GF-D8 (cell line): ENCODE data around the gene AAK1.
A peak's percentile ranks its signal among the peaks of the same experiment; 100 is the strongest.
"Not testable (repeated sequence)": the region's sequence is repeated elsewhere in the genome, so short reads cannot be mapped to it uniquely, and the experiment has no call there.

ENCODE experiments used
- DNase-seq: peaks from one replicate; lab custom pipeline; 2025; lab: John Stamatoyannopoulos, UW

Gene AAK1

GRCh38 chr2:69643602-69644505, at the start of gene AAK1:
Gene AAK1, minus strand, starts transcription at chr2:69643739. Its CDS starts 699 bp downstream, at chr2:69643040.
- peak; percentile 88 for DNase-seq

DNA sequence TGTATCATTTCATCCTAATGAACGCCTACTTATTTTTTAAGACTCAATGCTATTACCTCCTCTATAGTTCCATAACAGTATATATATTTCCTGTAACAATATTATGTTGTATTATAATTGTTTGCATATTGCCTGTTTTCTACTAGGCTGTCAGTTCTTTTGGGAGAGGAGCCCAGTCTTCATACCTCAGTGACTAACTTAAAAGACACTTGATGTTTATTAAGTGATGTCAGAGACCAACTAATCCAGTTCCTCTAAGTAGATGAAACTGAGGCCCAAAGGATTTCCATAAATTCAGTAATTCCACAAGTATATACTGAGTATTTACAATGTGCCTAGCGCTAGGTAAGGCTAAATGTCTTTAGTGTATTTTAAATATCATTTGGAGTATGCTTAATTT, 48.9 kb upstream of the AAK1 start:
- DNase-seq, result no peak

GRCh38 chr2:69689969-69690368, 46.4 kb upstream of the AAK1 start:
- no peak for DNase-seq

DNA sequence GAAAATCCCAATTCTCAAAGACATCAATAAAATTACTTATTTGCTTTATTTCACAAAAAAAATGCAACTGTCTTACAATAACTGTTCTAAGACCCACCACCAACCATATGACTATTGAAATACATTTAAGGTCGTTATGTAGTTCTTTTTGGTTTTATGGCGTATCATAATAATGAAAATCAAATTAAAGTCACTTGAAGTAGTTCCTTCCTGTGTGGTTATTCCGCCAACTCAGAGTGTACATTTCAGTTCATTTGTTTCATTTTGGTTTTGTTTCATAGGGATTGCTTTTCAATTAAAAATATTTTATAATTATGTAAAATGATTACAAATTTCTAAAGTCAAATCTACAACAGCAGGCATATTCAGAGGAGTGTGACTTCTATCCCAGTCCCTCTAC, 45.9 kb upstream of the AAK1 start:
- no peak for DNase-seq

DNA sequence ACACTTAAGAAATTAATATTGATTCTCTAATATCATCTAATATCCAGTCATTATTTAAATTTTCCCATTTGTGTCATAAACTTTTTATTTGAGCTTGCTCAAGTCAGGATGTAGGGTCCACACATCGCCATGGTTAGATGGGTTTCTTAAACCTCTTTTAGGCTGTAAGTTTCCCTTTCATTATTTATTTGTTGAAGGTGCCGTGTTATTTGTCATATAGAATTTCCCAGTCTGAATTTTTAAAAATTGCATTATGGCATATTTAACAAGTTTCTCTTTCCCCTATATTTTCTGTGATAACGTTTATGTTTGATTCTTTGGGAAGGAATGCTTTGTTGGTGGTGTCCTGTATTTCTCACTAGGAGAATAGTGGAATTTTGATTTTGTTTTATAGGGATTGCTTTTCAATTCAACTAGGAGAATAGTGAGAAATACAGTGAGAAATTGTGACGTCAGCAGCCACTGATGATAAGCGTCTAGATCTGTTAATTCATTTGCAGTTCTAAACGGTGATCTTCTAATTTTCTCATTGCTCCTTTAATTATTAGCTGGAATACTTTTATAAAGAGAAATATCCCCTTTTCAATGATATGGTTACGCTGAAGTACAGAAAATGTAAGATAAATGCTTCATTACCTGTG, 44.6 kb upstream of the AAK1 start:
- no peak for DNase-seq

- DNase-seq, result no peak
These were observed 43.3 kb upstream of the AAK1 start for GRCh38 chr2:69686813-69687212.

GRCh38 chr2:69685321-69686048, 41.9 kb upstream of the AAK1 start:
- no peak for DNase-seq

DNA sequence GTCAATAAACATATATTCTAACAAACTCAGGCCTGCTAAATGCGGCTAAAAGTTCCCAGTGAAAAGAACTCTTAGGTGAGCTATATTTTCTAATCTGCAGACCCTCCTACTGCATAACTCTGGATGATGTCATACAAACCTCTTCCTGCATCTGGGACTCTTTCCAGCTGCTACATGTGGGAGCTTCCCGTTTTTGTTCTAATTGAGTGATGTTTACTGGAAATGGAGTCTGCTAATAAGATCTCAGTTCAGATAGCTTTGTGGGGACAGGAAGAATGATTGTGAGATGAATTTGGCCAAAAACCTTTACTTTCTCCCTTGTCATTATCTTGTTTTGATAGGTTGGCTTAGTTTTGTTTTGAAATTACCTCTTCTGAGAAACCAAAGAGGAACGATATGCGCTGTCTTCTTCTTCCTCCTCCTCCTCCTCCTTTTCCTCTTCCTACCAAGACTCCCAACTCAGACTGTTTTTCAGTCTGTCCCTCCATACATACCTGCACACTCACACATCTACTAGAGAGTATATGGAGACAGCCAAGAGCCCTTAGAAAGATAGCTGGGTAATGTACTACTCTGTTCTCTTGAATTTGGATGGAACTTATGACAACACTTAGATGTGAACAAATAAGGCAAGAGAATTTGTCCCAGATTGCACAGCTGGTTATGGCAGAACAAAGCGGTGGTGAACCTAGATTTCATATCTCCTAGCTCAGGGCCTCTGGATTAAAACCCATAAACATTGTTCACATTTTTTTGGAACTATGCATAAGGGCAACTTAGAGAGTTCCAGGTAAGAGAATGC, 39.8 kb upstream of the AAK1 start:
- peak; percentile 98 for DNase-seq

DNA sequence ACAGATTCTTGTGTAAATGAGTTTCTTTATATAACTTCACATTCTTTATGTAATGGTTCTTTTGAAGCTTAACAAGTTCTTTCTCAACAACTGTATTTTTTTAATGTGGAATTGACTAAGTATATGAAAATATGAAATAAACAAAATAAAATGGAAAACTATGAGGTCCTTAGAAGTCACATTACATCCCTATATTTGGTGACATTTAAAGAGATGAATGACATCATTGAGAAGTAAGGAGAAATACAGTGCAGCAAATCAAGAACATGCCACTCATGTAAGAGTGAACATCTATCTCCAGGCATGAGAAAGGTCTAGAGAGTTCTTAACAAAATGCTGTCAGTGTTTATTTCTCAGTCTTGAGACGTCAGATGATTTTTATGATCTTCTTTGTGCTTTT, 39.0 kb upstream of the AAK1 start:
- no peak for DNase-seq

GRCh38 chr2:69680001-69680675, 36.6 kb upstream of the AAK1 start:
- peak; percentile 60 for DNase-seq

DNA sequence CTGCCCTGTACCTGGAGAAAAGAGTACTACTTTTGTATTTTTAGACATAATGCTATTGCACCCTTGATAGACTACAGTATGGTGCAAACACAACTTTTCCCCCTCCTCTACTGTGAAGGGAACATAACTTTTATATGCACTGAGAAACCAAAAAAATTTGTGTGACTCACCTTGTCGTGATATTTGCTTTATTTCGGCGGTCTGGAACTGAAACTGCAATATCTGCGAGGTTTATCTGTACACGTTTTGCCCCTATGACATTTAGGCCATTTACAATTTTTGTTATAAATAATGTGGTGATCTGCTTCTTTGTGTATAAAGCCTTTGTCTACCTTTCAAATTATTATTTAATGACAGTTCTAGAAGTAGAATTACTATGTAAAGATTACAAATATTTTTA, 34.4 kb upstream of the AAK1 start:
- no peak for DNase-seq

DNA sequence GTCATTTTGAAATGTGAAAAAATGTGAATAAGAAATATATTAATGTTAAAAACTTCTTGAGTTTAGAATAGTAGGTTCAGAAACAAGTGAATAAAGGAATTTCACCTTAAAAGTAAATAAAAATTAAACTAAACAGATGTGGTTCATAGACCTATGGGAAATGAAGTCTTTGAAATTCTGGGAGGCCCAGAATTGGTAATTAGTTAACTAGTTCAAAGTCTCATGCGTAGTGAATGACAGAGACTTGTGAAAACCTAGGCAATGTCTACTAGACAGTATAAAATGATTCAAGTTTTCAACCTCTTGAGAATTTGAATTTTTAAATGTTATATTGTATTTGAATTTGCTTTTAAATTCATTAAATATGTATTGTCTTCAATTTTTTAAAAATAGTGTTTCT, 32.6 kb upstream of the AAK1 start:
- DNase-seq, result no peak

GRCh38 chr2:69674316-69674670, 30.8 kb upstream of the AAK1 start:
- DNase-seq, result no peak

DNA sequence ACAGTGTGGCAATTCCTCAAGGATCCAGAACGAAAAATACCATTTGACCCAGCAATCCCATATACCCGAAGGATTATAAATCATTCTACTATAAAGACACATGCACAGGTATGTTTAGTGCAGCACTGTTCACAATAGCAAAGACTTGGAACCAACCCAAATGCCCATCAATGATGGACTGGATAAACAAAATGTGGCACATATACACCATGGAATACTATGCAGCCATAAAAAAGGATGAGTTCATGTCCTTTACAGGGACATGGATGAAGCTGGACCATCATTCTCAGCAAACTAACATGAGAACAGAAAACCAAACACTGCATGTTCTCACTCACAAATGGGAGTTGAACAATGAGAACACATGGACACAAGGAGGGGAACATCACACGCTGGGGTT, 29.6 kb upstream of the AAK1 start:
- DNase-seq, result not testable (repeated sequence)

DNA sequence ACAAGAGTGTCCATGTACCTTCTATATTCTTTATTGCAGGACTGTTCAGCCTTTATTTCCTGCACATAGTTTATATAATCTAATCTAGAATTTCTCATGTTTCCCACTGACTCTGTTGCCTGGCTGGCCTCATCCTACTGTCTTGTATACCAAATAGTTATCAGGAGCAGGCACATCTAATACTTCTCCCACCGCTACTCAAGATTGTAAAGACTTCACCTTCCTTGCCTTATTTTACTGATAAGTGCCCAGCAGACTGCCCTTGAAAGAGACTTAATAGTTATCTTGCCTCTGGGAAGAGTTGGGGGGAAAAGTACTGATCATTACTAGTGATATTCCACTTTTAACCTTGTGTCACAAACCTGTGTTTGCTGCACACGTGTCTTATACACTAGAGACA, 26.1 kb upstream of the AAK1 start:
- no peak for DNase-seq

- no peak for DNase-seq
These were observed 25.1 kb upstream of the AAK1 start for GRCh38 chr2:69668598-69668997.

- DNase-seq, result no peak
These were observed 24.4 kb upstream of the AAK1 start for GRCh38 chr2:69667805-69668382.

DNA sequence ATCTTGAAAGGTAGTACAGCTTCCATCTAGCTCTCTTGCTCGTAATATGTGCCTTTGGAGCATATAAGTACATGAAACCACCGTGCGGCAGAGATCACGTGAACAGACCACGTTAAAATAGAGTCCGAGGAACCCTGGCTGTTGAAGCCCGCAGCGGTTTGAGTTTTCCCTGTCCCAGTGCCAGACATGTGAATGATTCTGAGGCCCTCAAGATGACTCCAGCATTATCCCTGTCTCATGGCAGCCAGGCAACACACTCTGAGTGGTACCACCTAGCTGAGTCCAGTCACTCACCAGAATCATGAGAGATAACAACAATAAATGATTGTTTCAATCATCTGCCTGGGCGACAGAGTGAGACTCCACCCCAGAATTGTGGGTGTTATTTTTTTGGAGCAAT, 21.6 kb upstream of the AAK1 start:
- no peak for DNase-seq

DNA sequence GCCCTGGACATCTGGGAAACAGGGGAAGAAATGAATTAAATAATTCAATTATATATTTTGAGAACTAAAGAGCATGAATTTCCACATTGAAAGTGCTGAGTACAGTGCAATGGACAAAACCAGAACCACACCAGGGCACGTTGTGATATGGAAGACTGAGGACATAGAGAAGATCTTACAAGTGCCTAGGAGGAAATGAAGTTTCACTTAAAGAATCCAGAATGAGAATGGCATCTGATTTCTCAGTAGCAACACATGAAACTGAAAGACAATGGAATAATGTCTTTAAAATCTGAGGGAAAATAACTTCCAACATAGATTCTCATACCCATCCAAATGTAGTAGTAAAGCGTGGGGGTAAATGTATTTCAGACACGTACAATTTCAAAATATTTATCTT, 20.3 kb upstream of the AAK1 start:
- DNase-seq, result no peak

GRCh38 chr2:69662547-69662946, 19.0 kb upstream of the AAK1 start:
- not testable (repeated sequence) for DNase-seq

- DNase-seq, result no peak
These were observed 17.1 kb upstream of the AAK1 start for GRCh38 chr2:69660637-69661036.
